Epithelial cell of esophagus (primary cell): ENCODE data around the gene TFCP2.

ENCODE experiments used
- DNase-seq: peaks from one replicate; pipeline ENCODE4 v3.0.0; 2010; ENCODE audit warnings: low read depth
- H3K4me3 ChIP-seq: 2 replicates; pipeline ENCODE4 v1.5.1; 2011; ENCODE audit warnings: mild to moderate bottlenecking, low read length, control low read depth
- TF ChIP-seq, protein P1 (sequence below): IDR thresholded peaks from 2 replicates; pipeline ENCODE4 v1.5.1; 2011; ENCODE audit warnings: low read depth, mild to moderate bottlenecking, low read length, control low read depth, inconsistent platforms; ENCODE audit not compliant: insufficient read depth; ENCODE audit errors: missing control alignments

Gene TFCP2

DNA sequence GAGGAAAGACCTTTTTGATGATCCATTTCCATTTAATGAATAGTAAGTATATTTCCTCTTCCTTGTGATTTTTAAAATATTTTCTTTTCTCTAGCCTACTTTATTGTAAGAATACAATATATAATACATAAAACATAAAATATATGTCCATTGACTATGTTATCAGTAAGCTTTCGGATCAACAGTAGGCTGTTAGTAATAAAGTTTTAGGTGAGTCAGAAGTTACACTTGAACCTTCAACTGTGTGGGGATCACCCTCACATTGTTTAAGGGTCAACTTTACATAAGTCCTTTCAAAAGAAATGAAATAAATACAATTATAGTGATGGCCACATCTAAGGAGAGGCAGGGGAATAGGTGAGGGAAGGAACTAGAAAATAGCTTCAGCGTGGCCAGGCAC, 5.0 kb upstream of the TFCP2 start:
- TF ChIP-seq, protein P1, sequence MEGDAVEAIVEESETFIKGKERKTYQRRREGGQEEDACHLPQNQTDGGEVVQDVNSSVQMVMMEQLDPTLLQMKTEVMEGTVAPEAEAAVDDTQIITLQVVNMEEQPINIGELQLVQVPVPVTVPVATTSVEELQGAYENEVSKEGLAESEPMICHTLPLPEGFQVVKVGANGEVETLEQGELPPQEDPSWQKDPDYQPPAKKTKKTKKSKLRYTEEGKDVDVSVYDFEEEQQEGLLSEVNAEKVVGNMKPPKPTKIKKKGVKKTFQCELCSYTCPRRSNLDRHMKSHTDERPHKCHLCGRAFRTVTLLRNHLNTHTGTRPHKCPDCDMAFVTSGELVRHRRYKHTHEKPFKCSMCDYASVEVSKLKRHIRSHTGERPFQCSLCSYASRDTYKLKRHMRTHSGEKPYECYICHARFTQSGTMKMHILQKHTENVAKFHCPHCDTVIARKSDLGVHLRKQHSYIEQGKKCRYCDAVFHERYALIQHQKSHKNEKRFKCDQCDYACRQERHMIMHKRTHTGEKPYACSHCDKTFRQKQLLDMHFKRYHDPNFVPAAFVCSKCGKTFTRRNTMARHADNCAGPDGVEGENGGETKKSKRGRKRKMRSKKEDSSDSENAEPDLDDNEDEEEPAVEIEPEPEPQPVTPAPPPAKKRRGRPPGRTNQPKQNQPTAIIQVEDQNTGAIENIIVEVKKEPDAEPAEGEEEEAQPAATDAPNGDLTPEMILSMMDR: no peak

DNA sequence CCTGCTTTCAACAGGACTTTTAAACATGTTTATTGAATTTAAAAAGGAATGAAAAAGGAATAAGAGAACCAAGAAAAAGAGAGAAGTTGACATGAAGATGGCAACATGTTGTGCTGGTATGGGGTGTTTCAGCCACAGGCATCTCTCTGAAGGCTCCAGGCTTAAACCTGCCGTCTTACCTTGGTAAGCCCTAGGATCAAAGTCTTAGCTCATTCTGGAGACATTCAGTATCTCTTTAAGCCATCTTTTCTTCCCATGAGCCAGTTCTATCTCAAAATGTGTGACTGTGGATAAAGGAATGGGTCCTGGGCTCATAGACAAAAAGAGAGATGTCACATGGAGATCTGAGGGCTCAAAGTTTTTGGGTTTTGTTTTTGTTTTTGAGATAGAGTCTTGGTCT, 1.6 kb upstream of the TFCP2 start:
- no peak overlapping the region for H3K4me3 ChIP-seq
- no peak for DNase-seq
- TF ChIP-seq, protein P1: no peak

More for the DNA sequence above, 5.0 kb upstream of the TFCP2 start:
- H3K4me3 ChIP-seq: no peak overlapping the region
- DNase-seq: no peak

DNA sequence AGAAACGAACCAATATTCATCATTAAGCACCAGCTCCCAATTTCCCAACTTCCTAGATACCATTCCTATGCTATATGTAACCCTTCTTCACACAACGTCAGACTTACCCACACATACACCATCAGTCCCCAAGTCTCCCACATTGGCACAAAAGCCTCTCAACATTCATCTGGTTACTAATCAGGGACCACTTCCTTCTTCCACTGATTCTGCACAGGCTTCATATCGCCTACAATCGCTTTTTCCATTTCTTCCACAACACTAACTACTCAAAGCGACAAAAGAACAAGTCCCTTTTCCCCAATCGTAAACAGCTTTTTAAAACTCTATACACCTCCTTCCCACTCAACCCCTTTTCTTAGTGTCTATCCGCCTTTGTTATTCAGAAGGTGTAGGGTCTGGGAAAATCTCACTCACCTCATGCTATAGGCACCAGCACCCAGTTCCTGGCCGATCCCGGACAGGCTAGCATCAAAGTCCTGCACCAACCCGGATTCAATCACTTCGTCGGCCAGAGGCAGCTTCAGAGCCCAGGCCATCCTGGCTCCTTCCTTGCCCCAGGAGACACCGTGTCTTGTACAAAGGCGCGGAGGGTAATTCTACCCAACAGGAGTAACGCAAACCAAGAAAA, 936 bp downstream of the TFCP2 start:
- peak overlapping the region; percentile 96 for H3K4me3 ChIP-seq
- TF ChIP-seq, protein P1: no peak
- peak; percentile 28 for DNase-seq

DNA sequence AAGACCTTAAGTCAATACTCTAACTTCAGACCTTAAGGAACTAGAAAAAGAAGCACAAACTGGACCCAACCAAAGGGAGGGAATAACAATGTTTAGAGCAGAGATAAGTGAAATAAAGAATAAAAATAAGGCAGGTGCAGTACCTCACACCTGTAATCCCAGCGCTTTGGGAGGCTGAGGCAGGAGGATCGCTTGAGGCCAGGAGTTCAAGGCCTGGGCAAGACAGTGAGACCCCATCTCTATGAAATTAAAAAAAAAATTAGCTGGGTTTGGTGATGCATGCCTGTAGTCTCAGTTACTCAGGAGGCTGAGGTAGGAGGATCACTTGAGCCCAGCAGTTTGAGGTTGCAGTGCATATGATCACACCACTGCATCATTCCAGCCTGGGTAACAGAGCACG, 9.1 kb downstream of the TFCP2 start:
- TF ChIP-seq, protein P1: no peak
- no peak overlapping the region for H3K4me3 ChIP-seq
- DNase-seq: no peak

DNA sequence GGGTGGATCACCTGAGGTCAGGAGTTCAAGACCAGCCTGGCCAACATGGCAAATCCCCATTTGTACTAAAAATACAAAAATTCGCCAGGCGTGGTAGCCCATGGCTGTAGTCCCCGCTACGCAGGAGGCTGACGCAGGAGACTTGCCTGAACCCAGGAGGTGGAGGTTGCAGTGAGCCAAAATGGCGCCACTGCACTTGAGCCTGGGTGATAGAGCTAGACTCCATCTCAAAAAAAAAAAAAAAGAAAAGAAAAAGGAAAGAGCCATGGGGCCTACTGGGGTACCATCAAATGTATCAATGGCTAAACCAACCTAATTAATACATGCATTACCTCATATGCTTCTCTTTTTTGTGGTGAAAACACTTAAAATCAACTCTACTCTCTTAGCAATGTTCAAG, 10.7 kb downstream of the TFCP2 start:
- H3K4me3 ChIP-seq: no peak overlapping the region
- DNase-seq: no peak
- TF ChIP-seq, protein P1: no peak

DNA sequence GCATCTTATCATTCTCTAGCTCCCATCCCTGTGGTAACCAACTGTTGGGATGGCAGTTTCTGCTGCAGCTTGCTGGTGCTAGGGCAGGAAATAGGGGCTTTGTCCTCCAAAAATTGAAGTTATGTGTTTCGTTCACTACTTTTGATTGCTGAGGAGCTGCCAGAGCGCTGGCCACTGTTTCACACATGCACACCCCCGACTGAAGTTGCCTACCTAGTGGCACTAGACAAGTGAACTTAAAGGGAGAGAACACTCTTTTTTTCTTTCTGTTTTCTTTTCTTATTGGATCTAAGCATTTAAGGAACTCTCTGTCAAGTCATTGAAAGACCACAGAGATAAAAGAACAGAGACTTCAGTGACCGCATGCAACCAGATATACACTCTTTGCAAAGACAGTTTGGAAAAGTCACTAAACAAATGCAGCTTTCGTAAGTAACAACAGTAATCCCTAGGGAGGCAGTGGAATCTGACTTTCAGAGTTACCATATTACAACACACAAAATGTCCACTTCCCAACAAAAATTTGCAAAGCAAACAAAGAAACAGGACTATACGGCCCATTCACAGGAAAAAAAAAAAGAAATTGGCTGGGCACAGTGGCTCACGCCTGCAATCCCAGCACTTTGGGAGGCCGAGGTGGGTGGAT, 12.0 kb downstream of the TFCP2 start:
- TF ChIP-seq, protein P1: no peak
- no peak for DNase-seq
- H3K4me3 ChIP-seq: no peak overlapping the region
